Measurements from ENCODE around the gene NFIX.

The NFIX gene

DNA sequence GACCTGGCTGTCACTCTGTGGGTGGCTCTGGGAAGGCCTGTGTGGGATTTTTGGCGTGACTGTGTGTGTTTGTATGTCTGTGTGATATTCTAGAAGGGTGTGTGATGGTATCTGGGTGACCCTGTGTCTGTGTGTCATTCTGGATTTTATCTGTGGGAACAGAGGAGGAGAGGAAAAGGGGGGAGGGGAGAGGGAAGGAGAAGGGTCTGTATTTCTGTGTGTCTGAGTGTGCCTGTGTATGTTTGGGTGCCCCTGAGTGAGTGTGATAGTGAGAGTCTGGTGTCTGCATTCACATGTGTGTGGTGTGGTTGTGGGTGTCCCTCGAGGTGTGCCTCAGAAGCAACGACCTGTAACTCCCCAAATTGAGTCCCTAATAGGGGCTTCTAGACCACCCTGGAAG, 8.1 kb upstream of the NFIX start:
- no peak for DNase-seq (ENCODE audit: low read depth in 2 of 2, low spot score in 1 of 2)

GRCh38 chr19:12987781-12988180, 7.5 kb upstream of the NFIX start:
- no peak for DNase-seq (ENCODE audit: low read depth in 2 of 2, low spot score in 1 of 2)

DNA sequence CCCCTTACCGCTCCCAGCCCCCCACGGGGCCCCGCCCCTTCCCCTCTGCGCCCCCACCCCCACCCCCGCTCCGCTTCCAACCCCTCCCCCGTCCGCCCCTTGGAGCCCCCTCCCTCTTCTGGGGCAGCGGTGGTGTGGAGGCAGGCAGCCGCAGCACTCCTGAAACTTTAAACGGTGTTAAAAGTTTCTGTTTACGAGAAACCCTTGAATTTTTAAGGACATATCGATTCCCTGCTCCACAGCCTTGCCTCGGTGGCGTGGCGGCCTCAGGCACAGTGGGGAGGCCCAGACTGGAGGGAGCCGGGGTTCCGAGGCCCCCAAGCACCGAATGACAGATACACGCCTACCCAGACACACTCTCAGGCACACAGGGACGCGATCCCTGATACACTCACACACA, 4.8 kb upstream of the NFIX start:
- no peak for DNase-seq (ENCODE audit: low read depth in 2 of 2, low spot score in 1 of 2)

DNA sequence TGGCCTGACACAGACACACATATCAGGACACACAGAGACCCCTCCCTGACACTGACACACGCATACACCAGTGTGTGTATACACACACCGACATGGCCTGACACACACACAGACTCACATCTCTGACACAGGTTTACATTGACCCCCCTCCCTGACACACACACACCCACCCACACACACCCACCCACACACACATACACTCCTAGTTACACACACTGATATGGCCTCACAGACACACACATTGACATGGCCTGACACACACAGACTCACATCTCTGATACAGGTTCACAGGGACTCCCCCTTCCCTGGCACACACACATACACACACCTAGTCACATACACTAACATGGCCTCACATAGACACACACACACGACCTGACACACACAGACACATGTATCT, 4.4 kb upstream of the NFIX start:
- DNase-seq (ENCODE audit: low read depth in 2 of 2, low spot score in 1 of 2) = no peak

DNA sequence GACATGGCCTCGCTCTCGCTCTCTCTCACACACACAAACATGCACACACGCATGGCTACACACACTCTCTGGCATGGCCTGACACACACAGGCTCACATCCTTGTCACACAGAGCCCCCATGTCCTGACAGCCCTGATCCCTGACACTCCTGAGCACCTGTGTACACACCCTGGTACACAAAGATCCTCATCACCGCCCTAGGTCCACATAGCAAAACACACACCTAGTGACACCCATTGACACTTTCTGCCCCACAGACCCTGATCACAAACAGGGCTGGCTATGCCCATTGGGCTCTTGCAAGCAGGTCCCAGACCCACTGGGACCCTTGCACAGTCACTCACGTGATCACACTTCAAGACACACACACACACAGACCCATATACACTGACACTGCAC, 4.0 kb upstream of the NFIX start:
- no peak for DNase-seq (ENCODE audit: low read depth in 2 of 2, low spot score in 1 of 2)

GRCh38 chr19:12992729-12993128, 2.5 kb upstream of the NFIX start:
- no peak for DNase-seq (ENCODE audit: low read depth in 2 of 2, low spot score in 1 of 2)

DNA sequence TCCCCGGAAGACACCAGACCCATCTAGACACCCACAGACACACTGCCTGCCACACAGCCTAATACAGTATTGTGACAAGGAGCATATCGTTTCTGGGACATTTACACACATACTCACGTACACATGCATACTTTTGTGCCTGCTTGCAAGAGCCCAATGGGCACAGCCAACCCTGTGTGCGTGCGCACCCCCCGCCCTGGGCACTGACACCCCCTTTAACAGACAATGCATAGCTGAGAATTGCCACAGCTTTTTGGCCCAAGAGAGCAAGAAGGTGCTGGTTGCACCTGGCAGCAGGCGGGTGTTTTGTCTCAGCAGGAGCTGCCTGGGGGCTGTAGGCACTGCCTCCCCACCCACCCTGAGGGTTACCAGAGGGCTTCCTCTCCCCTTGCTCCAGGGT, 1.7 kb upstream of the NFIX start:
- DNase-seq (ENCODE audit: low read depth in 2 of 2, low spot score in 1 of 2) = no peak

GRCh38 chr19:12995596-12996405, 526 bp downstream of the NFIX start:
- DNase-seq (ENCODE audit: low read depth in 2 of 2, low spot score in 1 of 2) = no peak

DNA sequence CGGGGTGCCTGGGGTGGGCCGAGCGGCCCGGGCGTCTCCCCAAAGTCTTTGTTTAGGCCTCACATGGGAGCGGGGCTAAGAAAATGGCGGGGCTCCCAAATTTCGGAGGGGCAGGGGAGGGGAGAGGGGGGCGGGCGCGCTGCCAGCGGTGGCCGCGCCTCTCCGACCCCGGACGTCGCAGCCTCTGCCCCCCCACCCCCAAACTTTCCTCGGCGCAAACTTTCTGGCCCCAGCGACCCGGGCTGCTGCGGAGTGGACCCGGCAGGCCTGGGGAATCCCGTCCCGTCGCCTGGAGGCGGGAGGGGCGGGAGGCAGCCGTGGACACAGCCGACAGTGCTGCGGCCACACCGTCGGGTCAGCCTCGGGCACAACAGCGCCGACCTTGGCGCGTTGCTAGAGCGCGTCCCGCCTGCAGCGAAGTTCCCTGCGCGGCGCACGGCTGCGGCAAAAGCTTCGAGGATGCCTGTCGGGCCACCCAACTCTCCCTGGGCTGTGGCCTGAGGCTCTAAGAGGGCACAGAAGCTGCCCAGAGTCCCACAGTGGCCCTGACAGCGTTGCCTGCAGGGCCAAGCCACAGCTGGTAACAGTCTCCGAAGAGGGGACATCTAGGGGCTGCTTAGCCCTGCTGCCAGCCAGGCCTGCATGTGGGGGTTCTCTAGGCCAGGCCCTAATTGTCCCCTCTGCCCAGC, 1.3 kb downstream of the NFIX start:
- no peak for DNase-seq (ENCODE audit: low read depth in 2 of 2, low spot score in 1 of 2)

GRCh38 chr19:12997179-12997966, 2.1 kb downstream of the NFIX start:
- DNase-seq (ENCODE audit: low read depth in 2 of 2, low spot score in 1 of 2) = no peak

DNA sequence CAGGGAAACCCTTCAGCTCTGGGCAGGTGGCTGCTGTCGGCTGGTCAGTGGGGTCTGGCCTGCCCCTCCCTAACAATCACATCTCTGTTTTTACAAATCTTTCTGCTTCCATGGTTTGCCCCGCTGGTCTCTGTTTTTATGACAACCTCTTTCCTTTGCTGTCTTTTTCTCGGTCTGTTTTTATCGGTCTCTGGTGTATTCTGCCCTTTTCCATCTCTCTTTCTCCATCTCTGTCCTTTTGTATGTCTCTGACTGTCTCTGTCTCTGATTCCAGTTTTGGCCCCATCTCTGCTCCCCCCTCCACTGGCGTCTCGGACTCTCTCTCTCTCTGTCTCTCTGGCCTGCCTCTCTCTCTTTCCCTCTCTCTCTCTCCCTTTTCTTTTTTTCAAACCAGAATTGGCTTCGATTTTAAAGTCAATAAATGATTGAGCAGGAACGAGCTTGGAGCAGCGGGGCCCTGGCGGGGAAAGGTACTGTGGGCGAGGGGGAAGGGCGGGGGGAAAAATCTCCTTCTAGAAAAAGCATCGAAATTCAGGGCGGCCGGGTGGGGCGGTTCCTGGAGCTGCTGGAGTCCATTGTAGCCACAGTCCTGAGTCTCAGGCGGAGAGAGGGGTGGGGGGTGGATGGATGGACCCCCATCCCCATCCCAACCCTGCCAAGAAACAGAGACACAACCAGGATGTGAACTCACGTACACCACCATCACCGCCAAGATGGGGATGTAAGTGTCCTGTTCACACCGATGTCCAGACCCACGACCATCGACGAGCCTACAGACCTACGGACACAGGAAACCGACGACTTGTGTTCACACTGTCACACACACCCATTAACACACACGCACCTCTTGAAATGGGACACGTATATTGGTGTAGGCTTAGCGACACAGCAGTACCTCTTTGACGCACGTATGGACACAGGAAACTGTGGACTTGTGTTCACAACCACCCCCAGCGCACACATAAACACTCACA, 3.0 kb downstream of the NFIX start:
- no peak for DNase-seq (ENCODE audit: low read depth in 2 of 2, low spot score in 1 of 2)

DNA sequence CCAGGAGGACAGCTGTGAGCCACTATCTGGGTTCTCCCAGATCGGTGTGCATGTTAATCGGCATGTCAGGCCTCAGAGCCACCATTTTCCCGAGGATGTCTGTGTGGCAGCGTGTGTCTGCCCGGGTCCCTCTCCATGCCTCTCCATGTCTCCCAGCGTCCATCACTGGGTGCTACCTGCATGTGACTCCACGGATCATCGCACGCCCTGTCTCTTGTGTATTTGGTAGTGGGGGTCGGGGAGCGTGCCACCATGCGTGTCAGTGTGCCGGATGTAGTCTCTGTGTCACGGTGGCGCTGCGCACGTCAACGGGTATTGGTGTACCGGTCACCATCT, 5.9 kb downstream of the NFIX start:
- DNase-seq (ENCODE audit: low read depth in 2 of 2, low spot score in 1 of 2) = no peak

- DNase-seq (ENCODE audit: low read depth in 2 of 2, low spot score in 1 of 2) = no peak
Observed at GRCh38 chr19:13001502-13002165, 6.4 kb downstream of the NFIX start.

DNA sequence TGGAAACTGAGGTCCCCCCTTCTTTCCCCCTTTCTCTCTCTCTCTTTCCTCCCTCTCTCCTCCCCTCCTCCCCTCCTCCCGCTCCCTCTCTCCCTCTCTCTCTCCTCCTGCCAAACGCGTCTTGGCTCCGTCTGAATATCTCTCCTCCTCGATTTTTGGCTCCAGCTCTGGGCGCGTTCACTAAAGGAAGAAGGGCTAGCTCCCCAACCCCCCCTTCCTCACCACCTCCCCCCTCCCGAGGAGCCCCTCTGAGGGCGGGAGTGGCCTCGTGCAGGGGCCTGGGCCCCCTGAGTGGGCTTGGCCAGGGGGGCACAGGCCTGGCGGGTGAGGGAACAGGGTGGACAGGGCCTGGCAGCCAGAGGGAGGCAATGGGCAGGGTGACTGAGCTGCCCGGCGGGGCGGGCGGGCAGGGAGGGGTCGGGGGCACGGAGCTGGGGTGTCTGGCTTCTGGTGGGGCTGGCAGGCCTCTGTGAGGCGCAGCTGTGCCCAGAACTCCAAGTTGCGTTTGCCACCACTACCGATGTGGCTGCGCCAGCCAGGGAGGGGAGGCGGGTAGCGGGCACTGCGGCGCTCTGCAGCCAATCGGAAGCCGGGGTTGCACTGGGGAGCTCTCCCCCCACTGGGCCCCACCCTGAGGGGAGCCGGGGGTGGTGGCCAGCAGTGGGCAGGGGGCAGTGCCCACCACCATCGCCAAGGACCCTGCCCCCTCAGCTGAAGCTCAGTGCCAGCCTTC, 7.1 kb downstream of the NFIX start:
- DNase-seq (ENCODE audit: low read depth in 2 of 2, low spot score in 1 of 2) = no peak

DNA sequence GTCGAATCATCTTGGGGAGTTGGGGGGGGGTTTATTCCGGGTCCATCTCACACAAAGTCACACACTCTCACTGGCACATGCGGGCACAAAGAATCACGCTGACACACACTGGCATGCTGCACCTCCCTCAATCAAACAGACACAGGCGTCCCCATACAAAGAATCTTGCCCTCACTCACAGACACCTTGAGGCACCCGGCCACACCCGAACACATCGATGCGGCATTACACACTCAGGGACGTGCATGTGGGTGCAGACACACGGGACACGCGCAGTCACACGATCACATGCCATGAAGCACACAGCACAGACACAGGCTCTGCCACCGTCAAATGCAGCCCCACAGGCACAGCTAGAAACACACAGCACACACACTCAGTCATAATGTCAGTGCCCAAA, 7.8 kb downstream of the NFIX start:
- no peak for DNase-seq (ENCODE audit: low read depth in 2 of 2, low spot score in 1 of 2)

- no peak for DNase-seq (ENCODE audit: low read depth in 2 of 2, low spot score in 1 of 2)
Observed at GRCh38 chr19:13004273-13004672, 9.0 kb downstream of the NFIX start.

GRCh38 chr19:13005253-13005652, 10.0 kb downstream of the NFIX start:
- DNase-seq (ENCODE audit: low read depth in 2 of 2, low spot score in 1 of 2) = no peak

DNA sequence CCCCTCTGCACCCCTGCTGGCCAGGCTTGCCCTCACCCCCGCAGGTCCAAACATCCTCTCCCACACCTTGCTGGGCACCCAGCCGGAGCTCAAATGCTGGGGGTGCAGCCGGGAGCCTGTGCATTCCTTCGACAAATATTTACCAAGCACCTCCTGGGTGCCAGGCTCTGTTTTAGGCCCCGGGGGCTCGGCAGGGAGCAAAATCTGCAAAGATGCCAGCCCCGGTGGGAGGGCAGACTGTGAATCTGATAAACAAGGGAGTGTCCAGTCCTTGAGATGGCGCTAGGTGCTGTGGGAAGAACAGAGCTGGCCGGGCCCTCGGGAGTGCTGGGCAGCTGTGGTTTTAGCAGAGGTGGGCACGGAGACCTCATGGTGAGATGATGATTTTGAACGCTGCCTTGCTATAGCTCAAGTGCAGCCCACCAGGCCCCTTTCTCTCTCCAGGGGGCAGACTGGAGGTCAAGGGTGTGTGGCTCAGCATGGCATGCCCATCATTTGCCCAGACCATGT, 10.6 kb downstream of the NFIX start:
- no peak for DNase-seq (ENCODE audit: low read depth in 2 of 2, low spot score in 1 of 2)

GRCh38 chr19:13006431-13007281, 11.4 kb downstream of the NFIX start:
- no peak for DNase-seq (ENCODE audit: low read depth in 2 of 2, low spot score in 1 of 2)

All from stimulated activated CD8-positive, alpha-beta memory T cell treated with anti-CD3 and anti-CD28 coated beads, Interleukin-4, amount 100 ng/mL, for 4 hours (primary cell).